Left ventricle myocardium inferior (tissue), 1 donor: ENCODE results near the gene SNX22. TPM values are rescaled to one million over a fixed set of nuclear protein-coding genes. Genes with fewer than 3 reads are reported as not detected.
A peak's percentile ranks its signal among the peaks of the same experiment; 100 is the strongest.
"Not testable (repeated sequence)": the region's sequence is repeated elsewhere in the genome, so short reads cannot be mapped to it uniquely, and the experiment has no call there.

ENCODE experiments used
- DNase-seq: peaks from one replicate; pipeline ENCODE4 v3.0.0-alpha.2; 2020
- H3K27ac ChIP-seq: fragments of 200-600 bp; replicated peaks from 2 replicates; pipeline ENCODE4 v1.8.0; 2021
- H3K27me3 ChIP-seq: fragments of 200-600 bp; 2 replicates; pipeline ENCODE4 v1.8.0; 2021; ENCODE audit warnings: low read depth
- H3K36me3 ChIP-seq: fragments of 200-600 bp; 2 replicates; pipeline ENCODE4 v1.8.0; 2021
- H3K4me1 ChIP-seq: fragments of 200-600 bp; 2 replicates; pipeline ENCODE4 v1.8.0; 2021
- H3K4me3 ChIP-seq: fragments of 200-600 bp; 2 replicates; pipeline ENCODE4 v1.8.0; 2021; ENCODE audit warnings: mild to moderate bottlenecking, moderate library complexity
- H3K9me3 ChIP-seq: fragments of 200-600 bp; replicated peaks from 2 replicates; pipeline ENCODE4 v1.8.0; 2021
- CTCF ChIP-seq: fragments of 200-600 bp; IDR thresholded peaks from 2 replicates; pipeline ENCODE4 v1.8.0; 2021; ENCODE audit warnings: antibody characterized with exemption, mild to moderate bottlenecking, borderline replicate concordance
- intact Hi-C: fragments of 100-400 bp; cut with micrococcal nuclease; formaldehyde crosslinking; loops from one replicate; pipeline ENCODE4 v1.11.0; 2022
- long read RNA-seq: library from polyadenylated mRNA; unstranded; transcript quantifications from one replicate; pipeline ENCODE4 v2.0.0, GENCODE V29; 2021
- total RNA-seq: library from RNA; stranded (reverse); fragmentation: NEBNext Ultra II Directional; extraction: Animal tissue kit (Norgen Biotek cat#: 25700); gene quantifications from one replicate; pipeline ENCODE4 v1.2.1, GENCODE V29; 2021
- donor health status: DM: no; HTN: yes; CAD: no; lungs with severe emphysema.

The SNX22 gene
- total RNA-seq, result 2.0 TPM
- long read RNA-seq, partial matches to known transcripts, result 0 of 1 reads
- long read RNA-seq, other reads (novel, unspliced or antisense), result 1 of 1 reads

DNA sequence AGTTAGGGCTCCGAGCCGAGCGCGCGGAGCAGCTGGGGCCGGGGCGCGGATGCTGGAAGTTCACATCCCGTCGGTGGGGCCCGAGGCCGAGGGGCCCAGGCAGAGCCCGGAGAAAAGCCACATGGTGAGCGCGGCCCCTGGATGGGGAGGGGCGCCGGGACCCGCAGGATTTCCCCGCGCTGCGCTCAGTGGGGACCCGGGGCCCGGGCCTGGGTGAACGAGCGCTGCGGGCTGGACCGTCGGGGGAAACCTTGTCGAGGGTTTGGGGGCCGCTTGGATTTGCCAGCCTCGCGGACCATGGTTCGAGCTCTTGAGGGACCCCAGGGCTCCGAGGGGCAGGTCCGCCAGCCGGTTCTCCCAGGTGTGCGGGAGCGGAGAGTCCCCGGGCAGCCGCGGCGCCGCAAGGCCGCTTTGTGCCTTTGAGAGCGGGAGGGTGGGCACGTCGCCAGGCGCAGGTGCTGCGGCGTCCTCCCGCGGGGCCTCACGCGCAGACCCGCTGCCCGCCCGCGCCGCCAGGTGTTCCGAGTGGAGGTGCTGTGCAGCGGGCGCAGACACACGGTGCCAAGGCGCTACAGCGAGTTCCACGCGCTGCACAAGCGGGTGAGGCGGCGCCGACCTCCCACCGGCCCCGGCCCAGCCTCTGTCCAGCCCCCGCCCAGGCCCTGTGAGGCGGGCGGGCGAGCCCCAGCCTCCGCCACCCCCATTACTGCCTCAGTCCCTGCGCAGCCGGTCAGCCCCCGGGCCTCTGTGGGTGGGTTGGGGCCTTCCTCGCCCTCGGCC, at the start of gene SNX22:
Gene SNX22, plus strand, starts transcription at position 5 of the 780 bp plus-strand sequence. Its CDS starts 45 bp downstream, at position 50.
- Histone ChIP-seq H3K27ac (peak within 1 kb of the TSS; percentile 42), H3K36me3 (peaks cover 26% of the 10 kb centered on the region), H3K27me3 (peaks cover 21% of the 10 kb centered on the region), H3K4me1 (peaks cover 50% of the 10 kb centered on the region), H3K4me3 (peak within 1 kb of the TSS; percentile 73), H3K9me3 (no peaks in the 10 kb centered on the region)
- intact Hi-C loops, result no loop called here
- TF ChIP-seq CTCF, result no peak
- no peak for DNase-seq

GRCh38 chr15:64102497-64102896, 49.0 kb upstream of the SNX22 start:
- Histone ChIP-seq H3K4me1 (peaks cover 78% of the 10 kb centered on the region), H3K4me3 (no peak overlapping the region), H3K9me3 (no peaks in the 10 kb centered on the region), H3K36me3 (no peaks in the 10 kb centered on the region), H3K27ac (no peak overlapping the region), H3K27me3 (no peaks in the 10 kb centered on the region)
- intact Hi-C loops, result no loop called here
- DNase-seq, result no peak
- no peak for TF ChIP-seq CTCF

DNA sequence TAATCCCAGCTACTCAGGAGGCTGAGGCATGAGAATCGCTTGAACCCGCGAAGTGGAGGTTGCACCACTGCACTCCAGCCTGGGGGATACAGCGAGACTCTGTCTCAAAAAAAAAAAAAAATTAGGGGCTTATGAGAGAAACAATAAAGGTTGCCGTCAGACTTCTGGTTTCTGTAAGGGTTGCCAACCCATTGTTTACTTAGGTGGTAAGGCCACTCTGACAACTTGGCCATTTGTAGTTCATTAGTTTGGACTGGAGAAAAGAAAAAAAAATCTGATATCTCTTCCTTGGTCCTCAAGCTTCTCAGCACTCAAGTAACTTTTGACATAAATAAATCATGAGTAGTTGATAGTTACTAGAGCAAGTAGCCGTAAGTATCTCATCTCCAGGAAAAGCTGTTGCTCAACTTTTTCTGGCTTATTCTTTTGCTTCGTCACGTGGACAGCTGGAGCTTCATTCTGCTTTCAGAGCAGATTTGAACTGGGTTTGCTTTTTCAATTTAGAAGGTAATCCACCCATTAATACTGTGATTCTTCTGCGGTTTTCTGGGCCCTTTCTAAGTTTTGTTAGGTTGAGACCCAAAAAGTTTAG, 46.3 kb upstream of the SNX22 start:
- Histone ChIP-seq H3K9me3 (no peaks in the 10 kb centered on the region), H3K4me3 (no peak overlapping the region), H3K27me3 (no peaks in the 10 kb centered on the region), H3K36me3 (no peaks in the 10 kb centered on the region), H3K27ac (peak overlapping the region; percentile 68), H3K4me1 (peaks cover 78% of the 10 kb centered on the region)
- no peak for TF ChIP-seq CTCF
- intact Hi-C loops, result no loop called here
- no peak for DNase-seq

- Histone ChIP-seq H3K27me3 (no peaks in the 10 kb centered on the region), H3K27ac (peak overlapping the region; percentile 24), H3K4me1 (peaks cover 87% of the 10 kb centered on the region), H3K9me3 (no peaks in the 10 kb centered on the region), H3K36me3 (no peaks in the 10 kb centered on the region), H3K4me3 (no peak overlapping the region)
- DNase-seq, result no peak
- intact Hi-C loops, result no loop called here
- TF ChIP-seq CTCF, result no peak
Observed at GRCh38 chr15:64107337-64107736, 44.2 kb upstream of the SNX22 start.

GRCh38 chr15:64110108-64110701, 41.3 kb upstream of the SNX22 start:
- intact Hi-C loops, DNase-seq, H3K4me3 ChIP-seq, H3K27me3 ChIP-seq, H3K9me3 ChIP-seq: not testable (repeated sequence)
- Histone ChIP-seq H3K27ac (peak overlapping the region; percentile 57), H3K4me1 (peaks cover 81% of the 10 kb centered on the region), H3K36me3 (peaks cover 28% of the 10 kb centered on the region)
